ENCODE measurements around the gene FAM229A. TPM values are rescaled to one million over a fixed set of nuclear protein-coding genes. Genes with fewer than 3 reads are reported as not detected.

The FAM229A gene
- total and polyA plus RNA-seq, 2 experiments from 2014 or later: 3.6 to 4.2 TPM

DNA sequence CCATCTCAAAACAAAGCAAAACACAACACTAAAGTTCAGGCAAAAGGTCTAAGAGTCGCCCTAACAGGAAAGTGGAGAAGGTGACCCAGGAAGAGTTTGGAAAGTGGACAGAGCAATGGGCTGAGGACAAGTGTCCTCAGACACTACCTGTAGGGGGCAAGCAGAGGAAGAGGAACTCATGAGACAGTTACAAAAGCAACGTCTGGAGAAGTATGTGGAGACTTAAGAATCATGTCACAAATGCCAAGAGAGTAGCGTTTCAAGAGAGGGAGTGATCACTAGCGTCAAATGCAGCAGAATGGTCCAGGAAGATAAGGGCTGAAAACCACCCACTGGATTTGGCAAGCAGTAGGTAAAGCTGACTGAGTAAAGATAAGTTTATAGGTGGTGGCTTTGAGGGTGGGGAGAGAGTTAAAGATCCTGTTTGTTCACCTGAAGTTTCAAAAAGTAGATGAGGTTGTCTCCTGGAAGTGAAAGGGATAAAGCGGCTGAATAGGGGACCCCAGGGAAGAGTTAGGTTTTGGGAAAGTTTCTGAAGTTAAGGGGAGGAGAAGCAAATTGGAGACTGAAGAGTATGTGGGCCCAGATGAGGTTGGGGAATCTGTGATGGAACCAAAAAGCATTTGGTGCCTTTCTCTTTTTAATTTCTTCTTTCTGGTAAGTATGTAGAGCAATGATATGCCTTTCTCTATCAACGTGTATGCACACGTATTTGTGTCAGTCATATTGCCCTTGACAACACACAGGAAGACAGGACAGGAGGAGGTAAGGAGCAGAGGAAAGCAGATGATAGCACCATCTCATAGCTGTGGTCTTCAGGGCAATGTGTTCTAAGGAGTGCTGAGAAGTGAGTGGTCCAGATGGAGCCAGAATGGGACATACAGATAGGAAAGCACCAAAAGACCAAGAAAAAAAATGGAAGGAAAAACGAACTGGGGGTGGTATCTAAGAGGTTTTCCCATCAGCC, 28.9 kb upstream of the FAM229A start:
- ATAC-seq: no peak
- no peak overlapping the region for H2AFZ ChIP-seq
- Mint-ChIP-seq H3K36me3 (ENCODE audit: low read depth) (peaks cover 18% of the 10 kb centered on the region), H3K27ac (no peak overlapping the region), H3K27me3 (ENCODE audit: insufficient read depth, low read depth, poor library complexity) (peaks cover 10% of the 10 kb centered on the region), H3K4me1 (peaks cover 13% of the 10 kb centered on the region; the same call in 2 of the 3 replicates), H3K9me3 (peaks cover 3% of the 10 kb centered on the region; the same call in 1 of the 3 replicates), H3K4me3 (no peak overlapping the region)
- H3K27me3 ChIP-seq (ENCODE audit: insufficient read depth): no peaks in the 10 kb centered on the region
- H3K79me2 ChIP-seq (replicated peaks; ENCODE audit: insufficient read depth): peaks cover 40% of the 10 kb centered on the region
- H3K36me3 ChIP-seq (ENCODE audit: insufficient read depth): 0 out of 2 replicates have a peak, but pooled peaks cover 6% of the 10 kb centered on the region
- peaks cover 9% of the 10 kb centered on the region; the same call in 1 of the 2 replicates for H3F3A ChIP-seq (replicated peaks; ENCODE audit: low read depth)
- no peaks in the 10 kb centered on the region for H3K9me2 ChIP-seq (ENCODE audit: insufficient read depth)
- H3K27ac ChIP-seq (ENCODE audit: low read depth): no peak overlapping the region
- TF ChIP-seq EZH2 (IDR thresholded peaks at IDR 0.05; ENCODE audit: low read depth, unreplicated experiment) (no peak), ZNF331 (CRISPR knock-in tag; IDR thresholded peaks at IDR 0.05; ENCODE audit: low read depth) (no peak)
- TF ChIP-seq, protein P1, sequence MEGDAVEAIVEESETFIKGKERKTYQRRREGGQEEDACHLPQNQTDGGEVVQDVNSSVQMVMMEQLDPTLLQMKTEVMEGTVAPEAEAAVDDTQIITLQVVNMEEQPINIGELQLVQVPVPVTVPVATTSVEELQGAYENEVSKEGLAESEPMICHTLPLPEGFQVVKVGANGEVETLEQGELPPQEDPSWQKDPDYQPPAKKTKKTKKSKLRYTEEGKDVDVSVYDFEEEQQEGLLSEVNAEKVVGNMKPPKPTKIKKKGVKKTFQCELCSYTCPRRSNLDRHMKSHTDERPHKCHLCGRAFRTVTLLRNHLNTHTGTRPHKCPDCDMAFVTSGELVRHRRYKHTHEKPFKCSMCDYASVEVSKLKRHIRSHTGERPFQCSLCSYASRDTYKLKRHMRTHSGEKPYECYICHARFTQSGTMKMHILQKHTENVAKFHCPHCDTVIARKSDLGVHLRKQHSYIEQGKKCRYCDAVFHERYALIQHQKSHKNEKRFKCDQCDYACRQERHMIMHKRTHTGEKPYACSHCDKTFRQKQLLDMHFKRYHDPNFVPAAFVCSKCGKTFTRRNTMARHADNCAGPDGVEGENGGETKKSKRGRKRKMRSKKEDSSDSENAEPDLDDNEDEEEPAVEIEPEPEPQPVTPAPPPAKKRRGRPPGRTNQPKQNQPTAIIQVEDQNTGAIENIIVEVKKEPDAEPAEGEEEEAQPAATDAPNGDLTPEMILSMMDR (conservative IDR thresholded peaks at IDR 0.05; ENCODE audit: low read depth in 2 of 2): no peak
- H3K4me3 ChIP-seq: no peak overlapping the region
- peaks cover 10% of the 10 kb centered on the region; the same call in 1 of the 2 replicates for H3K4me1 ChIP-seq (ENCODE audit: insufficient read depth)
- peaks cover 10% of the 10 kb centered on the region; the same call in 1 of the 2 replicates for H4K20me1 ChIP-seq (replicated peaks; ENCODE audit: insufficient read depth)
- H3K4me2 ChIP-seq: no peak overlapping the region
- DNase-seq (ENCODE audit: low spot score): no peak

DNA sequence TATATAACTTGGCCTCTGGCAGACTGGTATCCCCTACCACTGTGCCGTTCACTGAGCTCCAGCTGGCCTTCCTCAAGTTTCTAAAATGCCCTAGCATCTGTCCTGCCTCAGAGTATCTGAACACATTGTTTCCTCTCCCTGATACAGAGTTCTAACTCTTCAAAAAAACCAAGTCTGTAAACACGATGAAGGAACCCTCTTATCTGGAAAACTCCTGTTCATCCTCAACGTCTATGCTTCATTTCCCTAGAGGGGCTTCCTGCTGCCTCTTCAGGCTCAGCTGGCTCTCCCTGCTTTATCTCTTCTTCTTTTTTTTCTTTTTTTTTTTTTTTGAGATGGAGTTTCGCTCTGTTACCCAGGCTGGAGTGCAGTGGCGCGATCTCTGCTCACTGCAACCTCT, 26.4 kb upstream of the FAM229A start:
- Histone ChIP-seq H4K20me1 (replicated peaks; ENCODE audit: insufficient read depth) (peaks cover 13% of the 10 kb centered on the region; the same call in 1 of the 2 replicates), H3K4me2 (no peak overlapping the region), H2AFZ (no peak overlapping the region), H3K27ac (ENCODE audit: low read depth) (no peak overlapping the region), H3F3A (replicated peaks; ENCODE audit: low read depth) (no peaks in the 10 kb centered on the region; the same call in 1 of the 2 replicates), H3K9me2 (ENCODE audit: insufficient read depth) (no peaks in the 10 kb centered on the region), H3K79me2 (replicated peaks; ENCODE audit: insufficient read depth) (peaks cover 32% of the 10 kb centered on the region), H3K36me3 (ENCODE audit: insufficient read depth) (peaks cover 25% of the 10 kb centered on the region), H3K27me3 (ENCODE audit: insufficient read depth) (no peaks in the 10 kb centered on the region), H3K4me1 (ENCODE audit: insufficient read depth) (peaks cover 6% of the 10 kb centered on the region; the same call in 1 of the 2 replicates), H3K4me3 (no peak overlapping the region)
- H3K4me3 Mint-ChIP-seq: no peak overlapping the region
- H3K9me3 Mint-ChIP-seq: no peaks in the 10 kb centered on the region
- no peak for ATAC-seq
- H3K36me3 Mint-ChIP-seq (ENCODE audit: low read depth): peaks cover 33% of the 10 kb centered on the region
- H3K4me1 Mint-ChIP-seq: peaks cover 8% of the 10 kb centered on the region; the same call in 2 of the 3 replicates
- DNase-seq (ENCODE audit: low spot score): no peak
- peaks cover 2% of the 10 kb centered on the region for H3K27me3 Mint-ChIP-seq (ENCODE audit: insufficient read depth, low read depth, poor library complexity)
- no peak overlapping the region for H3K27ac Mint-ChIP-seq
- no peak for TF ChIP-seq ZNF331 (CRISPR knock-in tag; IDR thresholded peaks at IDR 0.05; ENCODE audit: low read depth)
- TF ChIP-seq JUNB (IDR thresholded peaks at IDR 0.05; ENCODE audit: unreplicated experiment): no peak
- TF ChIP-seq EZH2phosphoT487 (IDR thresholded peaks at IDR 0.05; ENCODE audit: unreplicated experiment): no peak
- TF ChIP-seq POLR2AphosphoS5 (IDR thresholded peaks at IDR 0.05; ENCODE audit: low read depth): no peak
- TF ChIP-seq, protein P2, sequence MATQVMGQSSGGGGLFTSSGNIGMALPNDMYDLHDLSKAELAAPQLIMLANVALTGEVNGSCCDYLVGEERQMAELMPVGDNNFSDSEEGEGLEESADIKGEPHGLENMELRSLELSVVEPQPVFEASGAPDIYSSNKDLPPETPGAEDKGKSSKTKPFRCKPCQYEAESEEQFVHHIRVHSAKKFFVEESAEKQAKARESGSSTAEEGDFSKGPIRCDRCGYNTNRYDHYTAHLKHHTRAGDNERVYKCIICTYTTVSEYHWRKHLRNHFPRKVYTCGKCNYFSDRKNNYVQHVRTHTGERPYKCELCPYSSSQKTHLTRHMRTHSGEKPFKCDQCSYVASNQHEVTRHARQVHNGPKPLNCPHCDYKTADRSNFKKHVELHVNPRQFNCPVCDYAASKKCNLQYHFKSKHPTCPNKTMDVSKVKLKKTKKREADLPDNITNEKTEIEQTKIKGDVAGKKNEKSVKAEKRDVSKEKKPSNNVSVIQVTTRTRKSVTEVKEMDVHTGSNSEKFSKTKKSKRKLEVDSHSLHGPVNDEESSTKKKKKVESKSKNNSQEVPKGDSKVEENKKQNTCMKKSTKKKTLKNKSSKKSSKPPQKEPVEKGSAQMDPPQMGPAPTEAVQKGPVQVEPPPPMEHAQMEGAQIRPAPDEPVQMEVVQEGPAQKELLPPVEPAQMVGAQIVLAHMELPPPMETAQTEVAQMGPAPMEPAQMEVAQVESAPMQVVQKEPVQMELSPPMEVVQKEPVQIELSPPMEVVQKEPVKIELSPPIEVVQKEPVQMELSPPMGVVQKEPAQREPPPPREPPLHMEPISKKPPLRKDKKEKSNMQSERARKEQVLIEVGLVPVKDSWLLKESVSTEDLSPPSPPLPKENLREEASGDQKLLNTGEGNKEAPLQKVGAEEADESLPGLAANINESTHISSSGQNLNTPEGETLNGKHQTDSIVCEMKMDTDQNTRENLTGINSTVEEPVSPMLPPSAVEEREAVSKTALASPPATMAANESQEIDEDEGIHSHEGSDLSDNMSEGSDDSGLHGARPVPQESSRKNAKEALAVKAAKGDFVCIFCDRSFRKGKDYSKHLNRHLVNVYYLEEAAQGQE (IDR thresholded peaks at IDR 0.05; ENCODE audit: unreplicated experiment): no peak
- no peak for TF ChIP-seq EZH2 (IDR thresholded peaks at IDR 0.05; ENCODE audit: low read depth, unreplicated experiment)
- TF ChIP-seq NANOG (IDR thresholded peaks at IDR 0.05; ENCODE audit: borderline replicate concordance): no peak

All from GM23338 (cell line).